ENCODE data around the gene PIEZO1. TPM values are rescaled to one million over a fixed set of nuclear protein-coding genes. Genes with fewer than 3 reads are reported as not detected.

PIEZO1 gene
- total RNA-seq, 3 donors from 2014 or later = 71.4 to 218 (median 129) TPM

- DNase-seq (no peak), ATAC-seq (no peak)
- TF ChIP-seq CTCF (IDR thresholded peaks at IDR 0.05) = no peak
- intact Hi-C loops (cut with DNase I, micrococcal nuclease) = no loop called here
- Histone ChIP-seq H3K36me3 (ENCODE audit: low read depth) (no peaks in the 10 kb centered on the region), H3K9me3 (no peaks in the 10 kb centered on the region), H3K4me3 (no peak overlapping the region), H3K4me1 (ENCODE audit: low read depth) (peaks cover 10% of the 10 kb centered on the region)
Measured at GRCh38 chr16:88830783-88831182, 45.8 kb upstream of the PIEZO1 start.

- DNase-seq = peak in 1 of 3 donors; percentile 50
- ATAC-seq = no peak
- Histone ChIP-seq H3K9me3 (no peaks in the 10 kb centered on the region), H3K4me1 (ENCODE audit: low read depth) (peaks cover 10% of the 10 kb centered on the region), H3K36me3 (ENCODE audit: low read depth) (no peaks in the 10 kb centered on the region), H3K4me3 (no peak overlapping the region)
- intact Hi-C loops (cut with DNase I, micrococcal nuclease) = no loop called here
- no peak for TF ChIP-seq CTCF (IDR thresholded peaks at IDR 0.05)
Measured at GRCh38 chr16:88830258-88830657, 45.2 kb upstream of the PIEZO1 start.

- H3K9me3 ChIP-seq = no peaks in the 10 kb centered on the region
- H3K36me3 ChIP-seq (ENCODE audit: low read depth) = no peaks in the 10 kb centered on the region
- no peak for TF ChIP-seq CTCF (IDR thresholded peaks at IDR 0.05)
- peaks cover 10% of the 10 kb centered on the region for H3K4me1 ChIP-seq (ENCODE audit: low read depth)
- no peak for ATAC-seq
- intact Hi-C loops (cut with DNase I, micrococcal nuclease) = no loop called here
- H3K4me3 ChIP-seq = no peak overlapping the region
- no peak for DNase-seq
Measured at GRCh38 chr16:88828711-88829110, 43.7 kb upstream of the PIEZO1 start.

GRCh38 chr16:88827727-88828126 lies 42.7 kb upstream of the PIEZO1 start:
- DNase-seq (no peak), ATAC-seq (no peak)
- Histone ChIP-seq H3K9me3 (no peaks in the 10 kb centered on the region), H3K4me3 (no peak overlapping the region), H3K36me3 (ENCODE audit: low read depth) (no peaks in the 10 kb centered on the region), H3K4me1 (ENCODE audit: low read depth) (peaks cover 10% of the 10 kb centered on the region)
- intact Hi-C loops (cut with DNase I, micrococcal nuclease) = no loop called here
- no peak for TF ChIP-seq CTCF (IDR thresholded peaks at IDR 0.05)

- no peak for TF ChIP-seq CTCF (IDR thresholded peaks at IDR 0.05)
- ATAC-seq = peak; percentile 89
Measured at GRCh38 chr16:88826070-88826840, 41.2 kb upstream of the PIEZO1 start.

More at GRCh38 chr16:88826070-88826840, 41.2 kb upstream of the PIEZO1 start:
- DNase-seq = peak; percentile 59 to 85 (median 77)
- Histone ChIP-seq H3K36me3 (ENCODE audit: low read depth) (no peaks in the 10 kb centered on the region), H3K9me3 (no peaks in the 10 kb centered on the region), H3K4me1 (ENCODE audit: low read depth) (peaks cover 10% of the 10 kb centered on the region), H3K4me3 (no peak overlapping the region)
- intact Hi-C loops (cut with DNase I, micrococcal nuclease) = no loop called here
